Nephron progenitor cell (in vitro differentiated cells): ENCODE results near the gene KRTAP5-2.

Source experiments
- DNase-seq: peaks from one replicate; pipeline ENCODE4 v3.0.0; 2021
- H3K27ac Mint-ChIP-seq: 2 replicates; pipeline ENCODE4 v1.8.0; 2021; ENCODE audit warnings: mild to moderate bottlenecking, moderate library complexity, mixed read lengths
- H3K27me3 Mint-ChIP-seq: 2 replicates; pipeline ENCODE4 v1.8.0; 2021; ENCODE audit warnings: mild to moderate bottlenecking, low read depth, mixed read lengths; ENCODE audit not compliant: poor library complexity
- H3K36me3 Mint-ChIP-seq: 2 replicates; pipeline ENCODE4 v1.8.0; 2021; ENCODE audit warnings: low read depth, mixed read lengths
- H3K4me1 Mint-ChIP-seq: 2 replicates; pipeline ENCODE4 v1.8.0; 2021; ENCODE audit warnings: mixed read lengths
- H3K4me3 Mint-ChIP-seq: 2 replicates; pipeline ENCODE4 v1.8.0; 2021; ENCODE audit warnings: mild to moderate bottlenecking, moderate library complexity, mixed read lengths
- H3K9me3 Mint-ChIP-seq: 2 replicates; pipeline ENCODE4 v1.8.0; 2021; ENCODE audit warnings: mild to moderate bottlenecking, moderate library complexity, mixed read lengths
- TF ChIP-seq, protein P1 (sequence below): fragments of 200-600 bp; sonication (generic); IDR thresholded peaks from 2 replicates; pipeline ENCODE4 v1.5.0; 2021; ENCODE audit warnings: antibody characterized with exemption

KRTAP5-2 gene

GRCh38 chr11:1573077-1573902 lies 24.8 kb downstream of the KRTAP5-2 start:
- TF ChIP-seq, protein P1, sequence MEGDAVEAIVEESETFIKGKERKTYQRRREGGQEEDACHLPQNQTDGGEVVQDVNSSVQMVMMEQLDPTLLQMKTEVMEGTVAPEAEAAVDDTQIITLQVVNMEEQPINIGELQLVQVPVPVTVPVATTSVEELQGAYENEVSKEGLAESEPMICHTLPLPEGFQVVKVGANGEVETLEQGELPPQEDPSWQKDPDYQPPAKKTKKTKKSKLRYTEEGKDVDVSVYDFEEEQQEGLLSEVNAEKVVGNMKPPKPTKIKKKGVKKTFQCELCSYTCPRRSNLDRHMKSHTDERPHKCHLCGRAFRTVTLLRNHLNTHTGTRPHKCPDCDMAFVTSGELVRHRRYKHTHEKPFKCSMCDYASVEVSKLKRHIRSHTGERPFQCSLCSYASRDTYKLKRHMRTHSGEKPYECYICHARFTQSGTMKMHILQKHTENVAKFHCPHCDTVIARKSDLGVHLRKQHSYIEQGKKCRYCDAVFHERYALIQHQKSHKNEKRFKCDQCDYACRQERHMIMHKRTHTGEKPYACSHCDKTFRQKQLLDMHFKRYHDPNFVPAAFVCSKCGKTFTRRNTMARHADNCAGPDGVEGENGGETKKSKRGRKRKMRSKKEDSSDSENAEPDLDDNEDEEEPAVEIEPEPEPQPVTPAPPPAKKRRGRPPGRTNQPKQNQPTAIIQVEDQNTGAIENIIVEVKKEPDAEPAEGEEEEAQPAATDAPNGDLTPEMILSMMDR = no peak
- H3K36me3 Mint-ChIP-seq = no peaks in the 10 kb centered on the region
- DNase-seq = no peak
- H3K9me3 Mint-ChIP-seq = peaks cover 4% of the 10 kb centered on the region
- H3K27ac Mint-ChIP-seq = no peak overlapping the region
- peaks cover 78% of the 10 kb centered on the region for H3K27me3 Mint-ChIP-seq
- peak overlapping the region; percentile 34 for H3K4me3 Mint-ChIP-seq
- no peaks in the 10 kb centered on the region for H3K4me1 Mint-ChIP-seq

DNA sequence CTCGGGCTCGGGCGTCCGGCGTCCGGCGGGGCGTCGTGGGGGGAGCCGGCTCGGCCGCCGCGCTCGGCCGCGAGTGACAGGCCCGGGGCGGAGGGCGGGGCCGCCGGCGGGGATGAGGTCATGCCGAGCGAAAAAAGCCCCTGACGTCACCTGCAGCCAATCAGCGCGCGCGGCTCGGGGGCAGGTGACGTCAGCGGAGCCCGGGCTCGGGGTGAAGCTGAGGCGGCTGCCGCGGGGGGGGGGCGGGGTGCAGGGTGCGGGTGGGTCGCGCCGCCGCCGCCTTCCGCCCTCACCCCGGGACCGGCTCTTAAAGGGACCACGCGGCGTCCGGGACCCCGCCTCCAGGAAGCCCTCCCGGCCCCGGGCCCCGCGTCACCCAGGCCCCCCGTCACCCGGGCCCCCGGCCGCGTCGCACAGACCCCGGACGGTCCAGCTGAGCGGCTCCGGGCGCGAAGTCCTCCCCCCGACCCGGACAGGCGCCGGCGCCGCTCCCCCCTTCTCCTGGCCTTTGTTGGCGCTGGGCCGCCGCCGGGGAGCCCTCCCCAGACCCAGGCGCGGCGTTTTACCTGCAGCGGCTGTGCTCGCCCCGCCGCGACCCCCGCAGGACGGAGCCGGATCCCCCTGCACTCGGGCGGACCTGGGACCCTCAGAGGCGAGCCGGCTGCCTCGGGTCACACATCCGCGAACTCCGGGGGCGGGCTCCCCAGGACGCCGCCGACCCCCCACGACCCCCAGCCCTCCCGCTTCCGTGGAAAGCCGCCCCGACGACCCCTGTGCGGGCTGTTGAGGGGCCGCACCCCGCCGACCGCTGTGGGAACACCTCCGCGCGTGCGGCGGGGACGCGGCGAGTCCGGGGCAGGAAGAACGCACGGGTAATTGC lies 25.7 kb downstream of the KRTAP5-2 start, which contains the start of gene DUSP8:
DUSP8 (minus strand) TSS at position 75 of the 880 bp plus-strand sequence. CDS start 6,445 bp downstream, outside the sequence.
- H3K27ac Mint-ChIP-seq = no peak within 1 kb of the TSS
- H3K4me1 Mint-ChIP-seq = no peaks in the 10 kb centered on the region
- peaks cover 71% of the 10 kb centered on the region for H3K27me3 Mint-ChIP-seq
- no peaks in the 10 kb centered on the region for H3K36me3 Mint-ChIP-seq
- DNase-seq = peak; percentile 91
- no peaks in the 10 kb centered on the region for H3K9me3 Mint-ChIP-seq
- TF ChIP-seq, protein P1 = no peak
- H3K4me3 Mint-ChIP-seq = no peak within 1 kb of the TSS

DNA sequence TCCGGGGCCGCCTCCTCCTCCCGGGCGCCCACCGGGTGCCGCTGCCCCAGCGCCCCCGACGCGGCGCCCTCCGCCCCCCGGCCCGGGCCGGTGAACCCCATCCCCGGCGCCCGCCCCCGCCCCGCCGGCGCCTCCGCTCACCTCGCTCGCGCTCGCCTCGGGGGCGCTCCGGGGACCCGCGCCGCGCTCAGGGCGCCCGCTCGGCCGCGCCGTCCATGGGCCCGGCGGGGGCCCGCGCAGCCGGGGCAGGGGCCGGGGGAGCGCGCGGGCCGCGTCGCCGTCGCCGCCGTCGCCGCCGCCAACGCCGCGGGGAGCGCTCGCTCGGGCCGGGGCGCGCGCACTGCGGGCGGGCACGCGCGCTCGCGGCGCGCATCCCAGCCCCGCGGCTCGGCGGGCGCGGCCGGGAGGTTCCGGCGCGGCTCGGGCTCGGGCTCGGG lies 26.3 kb downstream of the KRTAP5-2 start:
- H3K4me3 Mint-ChIP-seq = no peak overlapping the region
- no peaks in the 10 kb centered on the region for H3K9me3 Mint-ChIP-seq
- H3K36me3 Mint-ChIP-seq = no peaks in the 10 kb centered on the region
- DNase-seq = no peak
- no peak overlapping the region for H3K27ac Mint-ChIP-seq
- H3K4me1 Mint-ChIP-seq = no peaks in the 10 kb centered on the region
- TF ChIP-seq, protein P1 = no peak
- H3K27me3 Mint-ChIP-seq = peaks cover 64% of the 10 kb centered on the region

GRCh38 chr11:1570896-1571759 lies 27.0 kb downstream of the KRTAP5-2 start:
- Mint-ChIP-seq H3K27ac (no peak overlapping the region), H3K4me3 (peak overlapping the region; percentile 48), H3K9me3 (no peaks in the 10 kb centered on the region), H3K4me1 (no peaks in the 10 kb centered on the region), H3K27me3 (peaks cover 61% of the 10 kb centered on the region), H3K36me3 (no peaks in the 10 kb centered on the region)
- DNase-seq = peak; percentile 46
- TF ChIP-seq, protein P1 = no peak

- Mint-ChIP-seq H3K27ac (no peak overlapping the region), H3K9me3 (no peaks in the 10 kb centered on the region)
- no peak for DNase-seq
Observed at GRCh38 chr11:1570531-1570895, 27.6 kb downstream of the KRTAP5-2 start.

More at GRCh38 chr11:1570531-1570895, 27.6 kb downstream of the KRTAP5-2 start:
- Mint-ChIP-seq H3K36me3 (no peaks in the 10 kb centered on the region), H3K4me1 (no peaks in the 10 kb centered on the region), H3K4me3 (peak overlapping the region; percentile 48), H3K27me3 (peaks cover 56% of the 10 kb centered on the region)
- TF ChIP-seq, protein P1 = no peak
